HG03460 (cell line): Measurements from ENCODE around the gene TRAPPC5.

Source experiments
- ATAC-seq: cut with Tn5 transposase; IDR thresholded peaks from one replicate; pipeline ENCODE4 v1.9.1; 2021; ENCODE audit not compliant: unreplicated experiment

The TRAPPC5 gene

DNA sequence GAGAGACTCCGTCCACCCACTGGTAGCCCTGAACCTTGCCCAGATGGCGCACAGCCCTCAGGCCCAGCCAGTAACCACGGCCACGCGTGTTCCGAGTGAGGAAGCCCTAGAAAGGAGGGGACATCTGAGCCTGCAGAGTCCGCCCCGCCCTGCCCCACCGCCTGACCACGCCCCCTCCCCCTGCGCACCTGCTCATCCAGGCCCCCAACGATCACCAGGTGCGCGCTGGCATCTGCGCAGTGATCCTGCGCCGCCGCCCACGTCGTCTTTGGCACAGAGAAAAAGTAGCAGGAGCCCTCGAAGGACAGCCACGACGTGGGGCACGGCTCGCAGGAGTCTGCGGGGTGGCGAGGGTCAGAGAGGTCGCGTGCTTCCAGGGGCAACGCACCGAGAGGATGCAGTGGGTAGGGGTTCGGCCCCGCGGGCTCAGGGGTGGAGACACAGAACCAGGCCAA lies 49.2 kb downstream of the TRAPPC5 start:
- ATAC-seq, result no peak

DNA sequence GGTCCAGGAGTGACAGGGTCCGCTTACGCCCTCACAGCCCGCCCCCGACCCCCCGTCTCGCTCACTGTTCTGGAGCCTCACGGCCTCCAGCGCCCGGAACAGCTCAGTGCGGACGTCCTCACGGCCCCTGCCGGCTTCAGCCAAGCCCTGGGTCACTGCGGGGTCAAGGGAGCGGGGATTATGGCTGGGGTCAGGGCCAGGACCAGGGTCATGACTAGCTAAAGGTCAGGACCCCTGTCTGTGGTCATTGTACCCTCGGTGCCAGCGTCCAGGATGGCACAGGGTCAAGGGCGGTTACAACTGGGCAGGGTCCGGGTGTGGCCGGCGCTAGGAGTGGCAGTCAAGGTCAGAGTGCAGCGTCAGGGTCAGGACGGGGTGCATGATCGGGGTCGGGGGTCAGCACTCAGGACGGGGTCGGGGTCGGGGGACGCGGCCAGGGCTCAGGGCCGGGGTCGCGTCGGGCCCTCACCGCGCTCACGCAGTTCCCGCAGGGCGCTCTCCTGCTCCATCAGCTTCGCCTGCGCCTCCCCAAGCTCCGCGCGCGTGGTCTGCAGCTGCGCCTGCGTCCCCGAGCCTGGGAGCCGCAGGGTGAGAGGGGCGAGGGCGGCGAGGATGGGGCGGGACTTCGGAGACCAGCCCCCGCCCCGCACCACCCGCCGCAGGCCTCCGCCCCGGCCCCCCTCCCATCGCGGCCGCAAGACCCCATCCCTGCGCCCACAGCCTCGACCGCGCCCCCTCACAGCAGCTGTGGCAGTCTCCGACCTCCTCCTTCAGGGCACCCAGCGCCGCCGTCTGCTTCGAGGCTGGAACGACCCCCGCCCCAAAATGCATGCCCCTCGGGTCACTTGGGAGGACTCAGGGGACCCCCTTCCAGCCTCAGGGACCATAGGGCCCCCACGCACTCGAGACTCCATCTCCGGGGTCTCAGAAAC lies 49.9 kb downstream of the TRAPPC5 start:
- no peak for ATAC-seq

DNA sequence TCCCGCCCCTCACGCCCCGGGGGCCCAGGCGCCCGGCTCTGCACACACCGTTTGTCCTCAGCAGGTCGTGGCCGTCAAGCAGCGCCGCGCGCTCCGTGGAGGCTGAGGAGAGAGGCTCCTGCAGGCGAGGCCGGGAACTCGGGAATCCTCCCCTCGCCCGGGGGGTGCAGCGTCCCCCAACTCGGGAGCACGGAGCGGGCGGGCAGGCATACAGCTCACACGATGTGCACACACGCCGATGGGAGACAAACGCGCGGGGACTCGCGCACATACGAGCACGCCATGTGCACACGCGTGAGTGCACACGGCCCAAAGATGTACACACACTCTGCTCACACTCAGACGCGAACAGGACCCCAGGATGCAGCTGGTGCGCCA lies 50.6 kb downstream of the TRAPPC5 start:
- no peak for ATAC-seq

GRCh38 chr19:7731615-7732014 lies 51.0 kb downstream of the TRAPPC5 start:
- no peak for ATAC-seq

DNA sequence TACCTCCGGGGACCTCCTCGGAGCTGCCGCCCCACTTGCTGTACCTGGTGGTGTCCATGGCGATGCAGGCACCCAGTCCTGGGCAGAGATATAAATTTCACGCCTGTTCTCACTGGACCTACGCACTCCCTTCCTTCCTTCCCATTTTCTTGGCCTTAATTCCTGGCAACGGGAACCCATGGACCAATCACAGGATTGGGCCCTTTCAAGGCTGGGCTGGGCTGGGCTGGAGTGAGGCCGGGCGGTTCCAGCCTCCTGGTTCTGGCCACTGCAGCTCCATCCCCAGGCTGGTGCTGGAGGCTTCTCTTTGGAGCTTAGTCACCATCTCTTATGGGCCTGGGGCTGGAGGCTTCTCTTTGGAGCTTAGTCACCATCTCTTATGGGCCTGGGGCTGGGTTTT lies 51.4 kb downstream of the TRAPPC5 start, which contains the start of gene CLEC4G:
TSS of gene CLEC4G (minus strand) at position 66 of the 400 bp plus-strand sequence. CDS start at position 58, 8 bp downstream.
- ATAC-seq, result no peak

DNA sequence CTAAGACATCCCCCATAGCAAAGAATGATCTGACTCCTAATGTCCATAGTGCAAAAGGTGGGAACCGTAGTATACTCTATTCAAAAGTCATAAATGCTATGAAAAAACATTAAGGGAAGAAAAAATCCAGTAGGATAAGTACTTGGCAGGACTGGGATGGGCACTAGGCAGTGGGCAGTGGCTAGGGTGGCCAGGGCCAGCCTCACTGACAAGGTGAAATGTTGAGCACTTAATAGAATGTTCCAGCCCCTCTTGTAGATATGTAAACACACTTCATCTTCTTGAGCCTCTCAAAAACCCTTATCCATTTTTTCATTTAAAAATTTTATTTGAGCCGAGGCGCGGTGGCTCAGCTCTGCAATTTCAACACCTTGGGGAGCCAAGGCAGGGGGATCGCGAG lies 52.7 kb downstream of the TRAPPC5 start:
- no peak for ATAC-seq

DNA sequence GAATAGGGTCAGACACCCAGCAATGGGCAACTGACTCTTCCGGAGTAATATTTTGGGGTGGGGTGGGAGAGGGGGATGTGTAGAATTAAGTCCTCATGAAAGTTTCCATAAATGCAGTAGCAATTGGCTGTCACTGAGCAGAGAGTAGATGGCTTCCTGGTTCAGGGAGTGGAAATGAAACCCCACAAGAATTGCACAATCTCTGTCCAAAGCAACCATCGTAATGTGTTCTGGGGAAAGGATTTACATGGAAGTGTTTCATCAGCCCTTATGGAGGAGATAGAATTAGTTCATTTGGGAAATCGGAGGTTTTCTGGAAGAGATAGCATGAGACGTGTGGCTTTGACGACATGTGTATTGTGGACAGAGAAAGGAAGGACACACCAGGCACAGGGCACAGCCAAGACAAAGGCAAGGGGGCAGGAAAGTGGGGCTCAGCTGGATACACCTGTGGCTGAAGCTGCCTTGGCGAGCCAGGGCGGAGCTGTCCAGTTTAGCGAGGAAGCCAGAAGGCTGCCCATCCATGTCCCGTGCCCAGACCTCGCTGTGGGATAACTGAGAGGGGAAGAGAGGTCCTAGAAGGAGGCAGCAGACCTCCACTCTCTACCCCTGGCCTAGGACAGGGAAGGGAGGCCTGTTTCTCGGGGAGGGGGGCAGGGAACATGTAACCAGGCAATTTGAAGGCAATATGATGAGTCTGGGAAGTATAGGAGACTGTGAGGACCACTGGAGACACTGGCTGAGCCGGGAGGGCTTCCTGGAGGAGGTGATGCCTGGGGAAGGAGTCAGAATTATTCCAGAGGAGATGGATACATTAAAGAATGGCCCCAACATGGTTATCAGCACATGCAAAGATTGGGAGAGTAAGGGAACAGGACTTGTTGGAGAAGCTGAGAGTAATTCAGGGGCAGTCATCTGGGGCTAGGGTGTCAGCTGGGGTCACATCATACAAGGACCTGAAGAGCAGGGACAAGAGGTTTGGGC lies 53.9 kb downstream of the TRAPPC5 start:
- no peak for ATAC-seq

DNA sequence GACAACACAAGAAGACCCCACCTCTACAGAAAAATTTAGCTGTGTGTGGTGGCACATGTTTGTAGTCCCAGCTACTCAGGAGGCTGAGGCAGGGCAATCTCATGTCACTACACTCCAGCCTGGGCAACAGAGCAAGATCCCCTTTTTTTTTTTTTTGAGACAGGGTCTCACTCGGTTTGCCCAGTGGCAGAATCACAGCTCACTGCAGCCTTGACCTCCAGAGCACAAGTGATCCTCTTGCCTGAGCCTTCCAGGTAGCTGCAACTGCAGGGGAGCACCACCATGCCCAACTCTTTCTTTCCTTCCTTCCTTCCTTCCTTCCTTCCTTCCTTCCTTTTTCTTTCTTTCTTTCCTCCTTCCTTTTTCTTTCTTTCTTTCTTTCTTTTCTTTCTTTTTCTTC lies 55.5 kb downstream of the TRAPPC5 start:
- no peak for ATAC-seq

DNA sequence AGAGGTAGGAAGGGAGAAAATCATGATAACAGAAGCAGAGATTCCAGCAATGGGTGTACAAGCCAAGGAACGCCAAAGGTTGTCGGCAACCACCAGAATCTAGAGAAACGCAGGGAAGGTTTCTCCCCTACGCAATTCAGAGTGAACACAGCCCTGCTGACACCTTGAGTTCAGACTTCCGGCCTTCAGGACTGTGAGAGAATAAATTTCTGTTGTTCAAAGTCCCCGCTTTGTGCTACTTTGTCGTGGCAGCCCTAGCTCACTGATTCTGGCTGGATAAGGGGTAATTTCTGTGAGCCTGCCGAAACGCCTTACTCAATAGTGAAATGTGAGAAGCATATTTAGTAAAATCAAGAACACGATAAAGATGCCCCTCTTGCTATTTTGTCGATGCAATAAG lies 56.6 kb downstream of the TRAPPC5 start:
- no peak for ATAC-seq
